ENCODE measurements around the gene EPHA6. TPM values are rescaled to one million over a fixed set of nuclear protein-coding genes. Genes with fewer than 3 reads are reported as not detected.
A peak's percentile ranks its signal among the peaks of the same experiment; 100 is the strongest.
"Not testable (repeated sequence)": the region's sequence is repeated elsewhere in the genome, so short reads cannot be mapped to it uniquely, and the experiment has no call there.

Gene EPHA6
- total and polyA plus RNA-seq, 2 donors (not counting 1 experiment from before 2014, with no cell fraction given) = under 0.01 TPM; not detected in 1

GRCh38 chr3:96970211-96970610 lies 155.8 kb downstream of the EPHA6 start:
- no peak overlapping the region for H2AFZ ChIP-seq (ENCODE audit: low read length)
- H4K20me1 ChIP-seq (ENCODE audit: control insufficient read depth, extremely low read depth, insufficient read depth, low read length) = no peaks in the 10 kb centered on the region
- peak in 1 of 2 donors; percentile 23 for DNase-seq (ENCODE audit: low read depth in 2 of 2)

DNA sequence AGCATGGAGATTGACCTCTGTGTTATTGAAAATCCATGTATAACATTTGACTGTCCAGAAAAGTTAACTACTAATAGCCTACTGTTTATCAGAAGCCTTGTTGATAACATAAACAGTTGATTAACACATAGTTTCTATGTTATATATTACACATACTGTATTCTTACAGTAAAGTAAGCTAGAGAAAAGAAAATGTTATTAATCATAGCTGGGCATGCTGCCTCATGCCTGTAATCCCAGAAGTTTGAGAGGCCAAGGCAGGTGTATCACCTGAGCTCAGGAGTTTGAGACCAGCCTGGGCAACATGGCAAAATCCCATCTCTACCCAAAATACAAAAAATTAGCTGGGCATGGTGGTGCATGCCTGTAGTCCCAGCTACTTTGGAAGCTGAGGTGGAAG lies 163.3 kb downstream of the EPHA6 start:
- Histone ChIP-seq H3K4me2 (ENCODE audit: extremely low read depth, insufficient read depth, low read length) (no peak overlapping the region), H3K9ac (ENCODE audit: insufficient read depth, low read length) (no peak overlapping the region), H3K9me3 (ENCODE audit: control insufficient read depth, insufficient read depth, low read depth, low read length) (no peaks in the 10 kb centered on the region), H3K36me3 (ENCODE audit: control insufficient read depth, insufficient read depth, low read length) (no peaks in the 10 kb centered on the region), H3K4me3 (replicated peaks in 1 of 4; ENCODE audit: control extremely low read depth in 1 of 4, insufficient read depth in 1 of 4, low read depth in 3 of 4, low read length in 4 of 4) (no peak overlapping the region), H3K27ac (ENCODE audit: insufficient read depth, low read length) (no peak overlapping the region), H3K79me2 (ENCODE audit: control insufficient read depth, insufficient read depth, low read length) (no peaks in the 10 kb centered on the region), H4K20me1 (ENCODE audit: control insufficient read depth, extremely low read depth, insufficient read depth, low read length) (no peaks in the 10 kb centered on the region), H2AFZ (ENCODE audit: low read length) (no peak overlapping the region), H3K4me1 (ENCODE audit: control insufficient read depth, extremely low read depth, insufficient read depth, low read length) (no peaks in the 10 kb centered on the region), H3K27me3 (ENCODE audit: control insufficient read depth, insufficient read depth, low read length) (no peaks in the 10 kb centered on the region)
- TF ChIP-seq EZH2 (IDR thresholded peaks at IDR 0.05; ENCODE audit: low read length, missing control alignments) (no peak), CTCF (conservative IDR thresholded peaks at IDR 0.05 in 1 of 2, IDR thresholded peaks at IDR 0.05 in 1 of 2; ENCODE audit: low read depth in 1 of 2, low read length in 2 of 2) (no peak)
- no peak for DNase-seq (ENCODE audit: low read depth in 2 of 2)

More at GRCh38 chr3:96970211-96970610, 155.8 kb downstream of the EPHA6 start:
- Histone ChIP-seq H3K4me1 (ENCODE audit: control insufficient read depth, extremely low read depth, insufficient read depth, low read length) (no peaks in the 10 kb centered on the region), H3K4me3 (replicated peaks in 1 of 4; ENCODE audit: control extremely low read depth in 1 of 4, insufficient read depth in 1 of 4, low read depth in 3 of 4, low read length in 4 of 4) (no peak overlapping the region), H3K36me3 (ENCODE audit: control insufficient read depth, insufficient read depth, low read length) (no peaks in the 10 kb centered on the region), H3K27me3 (ENCODE audit: control insufficient read depth, insufficient read depth, low read length) (no peaks in the 10 kb centered on the region), H3K9me3 (ENCODE audit: control insufficient read depth, insufficient read depth, low read depth, low read length) (no peaks in the 10 kb centered on the region), H3K9ac (ENCODE audit: insufficient read depth, low read length) (no peak overlapping the region), H3K27ac (ENCODE audit: insufficient read depth, low read length) (no peak overlapping the region), H3K79me2 (ENCODE audit: control insufficient read depth, insufficient read depth, low read length) (no peaks in the 10 kb centered on the region), H3K4me2 (ENCODE audit: extremely low read depth, insufficient read depth, low read length) (no peak overlapping the region)
- no peak for TF ChIP-seq CTCF (conservative IDR thresholded peaks at IDR 0.05 in 1 of 2, IDR thresholded peaks at IDR 0.05 in 1 of 2; ENCODE audit: low read depth in 1 of 2, low read length in 2 of 2)
- no peak for TF ChIP-seq EZH2 (IDR thresholded peaks at IDR 0.05; ENCODE audit: low read length, missing control alignments)

GRCh38 chr3:96983716-96984115 lies 169.3 kb downstream of the EPHA6 start:
- not testable (repeated sequence) for H3K9ac ChIP-seq (ENCODE audit: insufficient read depth, low read length); H3K27ac ChIP-seq (ENCODE audit: insufficient read depth, low read length); H3K4me1 ChIP-seq (ENCODE audit: control insufficient read depth, extremely low read depth, insufficient read depth, low read length); H3K27me3 ChIP-seq (ENCODE audit: control insufficient read depth, insufficient read depth, low read length); H2AFZ ChIP-seq (ENCODE audit: low read length); H3K4me3 ChIP-seq (replicated peaks in 1 of 4; ENCODE audit: control extremely low read depth in 1 of 4, insufficient read depth in 1 of 4, low read depth in 3 of 4, low read length in 4 of 4); H3K4me2 ChIP-seq (ENCODE audit: extremely low read depth, insufficient read depth, low read length); H3K9me3 ChIP-seq (ENCODE audit: control insufficient read depth, insufficient read depth, low read depth, low read length); H4K20me1 ChIP-seq (ENCODE audit: control insufficient read depth, extremely low read depth, insufficient read depth, low read length); H3K36me3 ChIP-seq (ENCODE audit: control insufficient read depth, insufficient read depth, low read length); DNase-seq (ENCODE audit: low read depth in 2 of 2); H3K79me2 ChIP-seq (ENCODE audit: control insufficient read depth, insufficient read depth, low read length)
